C4-2B (cell line): ENCODE data around the gene CEMIP.

Experiments used
- CTCF ChIP-seq: fragments of 450-650 bp; conservative IDR thresholded peaks from 2 replicates; pipeline ENCODE4 v1.5.1; 2017; ENCODE audit warnings: mild to moderate bottlenecking
- ZFX ChIP-seq: fragments of 450-650 bp; IDR thresholded peaks from 2 replicates; pipeline ENCODE4 v1.6.1; 2017

- TF ChIP-seq CTCF (no peak), ZFX (no peak)
Observed at GRCh38 chr15:80828796-80829195, 49.6 kb downstream of the CEMIP start.
